HG02884 (cell line): ENCODE results near the gene TBC1D5.
"Not testable (repeated sequence)": the region's sequence is repeated elsewhere in the genome, so short reads cannot be mapped to it uniquely, and the experiment has no call there.

Experiments used
- ATAC-seq: cut with Tn5 transposase; IDR thresholded peaks from one replicate; pipeline ENCODE4 v1.9.1; 2021; ENCODE audit warnings: mild to moderate bottlenecking, moderate library complexity; ENCODE audit not compliant: unreplicated experiment

Gene TBC1D5

GRCh38 chr3:17153209-17153608 is 589.2 kb downstream of the TBC1D5 start:
- ATAC-seq = no peak

DNA sequence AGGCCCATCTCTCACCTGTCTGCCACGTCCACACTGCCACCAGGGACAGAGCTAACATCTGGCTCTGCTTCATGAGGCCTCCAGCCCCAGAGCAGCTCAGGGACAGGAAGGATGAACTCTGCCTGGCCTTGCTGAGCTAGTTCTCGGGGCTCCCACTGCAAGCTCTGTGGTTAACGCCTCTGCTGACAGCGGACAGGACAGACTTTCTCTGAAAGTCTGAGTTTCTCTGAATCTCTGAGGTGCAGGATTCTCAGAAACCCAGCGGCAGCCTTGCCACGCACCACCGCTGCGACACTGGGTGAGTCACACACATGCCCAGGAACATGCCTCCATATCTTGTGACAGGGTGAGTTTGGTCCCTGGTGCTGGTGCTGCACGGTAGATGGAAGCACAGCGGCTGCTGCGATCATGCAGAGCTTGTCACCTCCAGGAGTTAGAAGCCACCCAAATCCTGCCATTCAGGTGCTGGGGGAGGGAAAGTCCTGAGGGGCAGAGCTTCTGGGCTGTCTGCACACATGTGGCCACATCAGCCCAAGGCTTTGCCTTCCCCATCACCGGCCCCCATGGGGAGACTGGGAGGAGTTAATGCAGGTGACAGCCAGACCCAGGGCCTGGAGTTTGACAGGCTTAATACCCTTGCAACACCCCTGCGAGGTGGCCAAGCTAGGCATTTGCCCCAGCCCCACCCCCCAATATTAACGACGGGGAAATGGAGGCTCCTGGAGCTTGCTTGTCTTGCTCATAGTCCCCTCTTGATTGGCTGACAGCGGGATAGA is 590.6 kb downstream of the TBC1D5 start:
- peak; percentile 97 for ATAC-seq

DNA sequence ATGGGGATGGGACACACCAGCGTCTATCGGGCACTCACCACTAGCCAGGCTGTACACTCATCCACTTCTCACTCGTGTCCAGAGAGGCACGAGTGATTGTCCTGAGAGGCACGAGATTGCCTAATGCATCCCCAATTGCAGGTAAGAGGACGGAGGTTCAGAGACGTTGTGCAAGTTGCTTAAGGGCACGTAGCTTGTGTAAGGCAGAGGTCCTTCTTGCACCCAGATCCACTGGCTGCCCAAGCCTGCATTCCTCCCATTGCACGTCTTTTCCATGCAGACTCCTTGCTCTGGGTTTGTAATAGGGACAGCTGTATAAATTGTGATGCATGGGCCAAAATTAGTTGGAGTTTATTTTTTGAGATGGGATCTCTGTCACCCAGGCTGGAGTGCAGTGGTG is 593.4 kb downstream of the TBC1D5 start:
- no peak for ATAC-seq

GRCh38 chr3:17144665-17144993 is 597.8 kb downstream of the TBC1D5 start:
- ATAC-seq = peak; percentile 56

DNA sequence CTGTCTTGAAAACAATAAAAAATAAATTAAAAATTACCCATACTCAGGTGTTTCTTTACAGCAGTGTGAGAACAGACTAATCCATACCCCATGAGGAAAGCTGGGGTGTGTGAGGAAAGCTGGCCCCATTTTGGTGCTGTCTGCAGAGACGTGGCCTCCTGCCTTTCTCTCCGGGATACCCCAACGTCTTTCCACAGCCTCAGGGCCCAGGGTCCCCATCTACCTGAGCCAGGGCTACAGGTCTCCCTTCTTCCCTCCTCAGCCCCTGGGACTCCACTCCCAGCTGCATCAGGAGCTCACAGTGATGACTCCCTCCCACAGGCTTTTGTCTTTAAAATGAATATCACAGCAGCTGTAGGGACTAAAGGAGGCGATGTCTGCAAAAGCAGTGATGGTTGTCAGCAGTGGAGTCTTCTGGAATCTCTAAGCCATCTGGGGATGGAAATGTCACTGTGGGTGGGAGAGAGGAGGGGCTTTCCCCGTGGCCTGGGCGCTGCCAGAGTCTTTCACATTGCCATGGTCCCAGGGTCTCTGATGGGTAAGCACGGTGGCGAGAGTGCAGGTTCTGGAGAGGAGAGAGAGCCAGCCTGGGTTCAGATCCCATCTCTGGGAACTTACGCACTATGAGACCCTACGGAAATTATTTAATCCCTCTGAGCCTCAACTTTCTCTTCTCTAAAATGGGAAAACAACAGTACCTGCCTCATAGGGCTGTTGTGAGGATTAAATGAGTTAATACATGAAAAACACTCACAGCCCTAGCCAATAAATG is 598.4 kb downstream of the TBC1D5 start:
- no peak for ATAC-seq

GRCh38 chr3:17142516-17142915 is 599.9 kb downstream of the TBC1D5 start:
- no peak for ATAC-seq

GRCh38 chr3:17141699-17142098 is 600.7 kb downstream of the TBC1D5 start:
- ATAC-seq = no peak

- no peak for ATAC-seq
These were observed 601.5 kb downstream of the TBC1D5 start for GRCh38 chr3:17140670-17141505.

DNA sequence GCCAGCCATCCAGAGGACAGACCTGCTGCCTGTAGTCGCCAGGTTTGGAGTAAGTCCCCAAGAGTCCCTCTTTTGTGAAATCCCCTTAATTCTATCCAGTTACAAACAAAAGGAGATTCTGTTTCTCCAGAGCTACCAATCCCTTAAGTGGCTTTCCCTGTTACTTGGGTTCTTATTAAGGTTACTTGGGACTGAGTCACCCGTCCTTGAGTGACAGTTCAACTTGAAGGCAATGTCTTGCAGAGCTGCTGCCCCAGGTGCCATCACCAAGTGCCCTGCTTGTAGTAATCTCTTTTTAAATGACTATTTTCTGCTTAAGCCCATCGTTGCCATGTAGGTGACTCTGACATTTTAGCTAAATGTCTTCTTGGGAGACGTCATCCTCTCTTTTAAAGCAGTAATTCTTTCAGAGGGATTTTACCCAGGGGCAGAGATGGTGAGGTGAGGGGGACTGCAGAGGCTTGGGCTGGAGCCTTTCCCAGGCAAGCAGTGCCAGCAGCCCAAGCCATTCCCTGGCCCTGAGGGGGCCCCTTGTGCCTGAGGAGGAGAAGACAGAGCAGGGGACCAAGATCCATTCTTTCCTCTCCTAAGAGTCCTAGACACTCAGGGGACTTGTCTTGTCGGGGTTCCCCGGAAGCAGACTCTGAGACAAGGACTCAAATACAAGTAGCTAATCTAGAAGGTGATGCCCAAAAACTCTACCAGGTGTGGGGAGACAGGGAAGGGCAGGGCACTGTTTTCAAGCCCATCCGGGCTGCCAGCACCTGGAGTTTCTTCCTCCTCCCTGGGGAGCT is 604.0 kb downstream of the TBC1D5 start:
- no peak for ATAC-seq

GRCh38 chr3:17137321-17137826 is 605.1 kb downstream of the TBC1D5 start:
- ATAC-seq = no peak

DNA sequence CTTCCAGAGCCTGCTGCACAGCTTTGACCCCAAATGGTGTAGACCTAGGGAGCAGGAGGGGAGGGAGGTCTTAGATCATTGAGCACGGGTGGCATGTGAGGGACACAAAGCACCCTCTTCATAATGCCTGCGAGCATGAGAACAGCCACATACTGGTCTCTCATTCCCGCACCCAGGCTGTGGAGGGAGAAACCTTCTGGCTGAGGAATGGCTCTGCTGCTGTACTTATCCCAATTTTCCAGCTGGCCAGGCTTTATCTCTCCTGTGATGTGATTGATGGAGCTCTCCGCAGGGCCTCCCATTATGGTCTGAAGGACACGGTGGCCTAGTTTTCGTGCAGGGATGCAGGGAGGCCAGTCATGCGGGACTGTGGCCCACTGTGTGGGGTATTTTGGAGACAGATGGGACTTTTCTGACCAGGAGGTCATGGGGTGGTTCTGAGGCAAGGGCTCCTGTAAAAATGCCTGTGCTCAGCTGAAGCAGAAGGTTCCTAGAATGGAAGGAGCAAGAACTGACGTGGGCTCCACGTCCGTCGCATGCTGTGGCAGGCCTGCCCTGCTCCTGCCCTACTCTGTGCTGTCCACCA is 606.2 kb downstream of the TBC1D5 start:
- ATAC-seq = no peak

- no peak for ATAC-seq
These were observed 606.7 kb downstream of the TBC1D5 start for GRCh38 chr3:17135696-17136095.

GRCh38 chr3:17133632-17134545 is 608.5 kb downstream of the TBC1D5 start:
- ATAC-seq = no peak

DNA sequence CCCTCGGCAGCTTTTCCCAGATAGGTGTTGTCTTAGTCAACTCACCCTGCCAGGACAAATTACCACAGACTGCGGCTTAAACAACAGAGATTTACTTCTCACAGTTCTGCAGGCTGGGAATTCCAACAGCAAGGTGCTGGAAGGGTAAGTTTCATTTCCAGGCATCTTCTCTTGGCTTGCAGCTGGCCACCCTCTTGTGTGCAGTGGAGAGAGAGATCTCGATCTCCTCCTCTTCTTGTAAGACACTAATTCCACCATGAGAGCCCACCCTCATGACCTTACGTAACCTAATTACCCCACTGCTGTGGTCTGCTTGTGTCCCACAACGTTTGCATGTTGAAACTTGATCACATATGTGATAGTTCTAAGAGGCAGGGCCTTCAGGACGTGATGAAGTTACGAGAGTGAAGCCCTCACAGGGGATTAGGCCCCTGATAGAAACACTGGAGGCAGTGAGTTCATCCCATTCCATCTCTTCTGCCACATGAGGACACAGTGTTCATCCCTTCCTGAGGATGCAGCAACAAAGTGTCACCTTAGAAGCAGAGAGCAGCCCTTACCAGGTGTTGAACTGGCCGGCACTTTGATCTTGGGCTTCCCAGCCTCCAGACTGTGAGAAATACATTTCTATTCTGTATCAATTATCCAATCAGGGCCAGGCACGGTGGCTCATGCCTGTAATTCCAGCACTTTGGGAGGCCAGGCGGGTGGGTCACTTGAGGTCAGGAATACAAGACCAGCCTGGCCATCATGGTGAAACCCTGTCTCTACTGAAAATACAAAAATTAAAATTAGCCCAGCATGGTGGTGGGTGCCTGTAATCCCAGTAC is 609.9 kb downstream of the TBC1D5 start:
- no peak for ATAC-seq

GRCh38 chr3:17130956-17131355 is 611.5 kb downstream of the TBC1D5 start:
- no peak for ATAC-seq

GRCh38 chr3:17129556-17129955 is 612.9 kb downstream of the TBC1D5 start:
- ATAC-seq = no peak

GRCh38 chr3:17128671-17129070 is 613.8 kb downstream of the TBC1D5 start:
- not testable (repeated sequence) for ATAC-seq

DNA sequence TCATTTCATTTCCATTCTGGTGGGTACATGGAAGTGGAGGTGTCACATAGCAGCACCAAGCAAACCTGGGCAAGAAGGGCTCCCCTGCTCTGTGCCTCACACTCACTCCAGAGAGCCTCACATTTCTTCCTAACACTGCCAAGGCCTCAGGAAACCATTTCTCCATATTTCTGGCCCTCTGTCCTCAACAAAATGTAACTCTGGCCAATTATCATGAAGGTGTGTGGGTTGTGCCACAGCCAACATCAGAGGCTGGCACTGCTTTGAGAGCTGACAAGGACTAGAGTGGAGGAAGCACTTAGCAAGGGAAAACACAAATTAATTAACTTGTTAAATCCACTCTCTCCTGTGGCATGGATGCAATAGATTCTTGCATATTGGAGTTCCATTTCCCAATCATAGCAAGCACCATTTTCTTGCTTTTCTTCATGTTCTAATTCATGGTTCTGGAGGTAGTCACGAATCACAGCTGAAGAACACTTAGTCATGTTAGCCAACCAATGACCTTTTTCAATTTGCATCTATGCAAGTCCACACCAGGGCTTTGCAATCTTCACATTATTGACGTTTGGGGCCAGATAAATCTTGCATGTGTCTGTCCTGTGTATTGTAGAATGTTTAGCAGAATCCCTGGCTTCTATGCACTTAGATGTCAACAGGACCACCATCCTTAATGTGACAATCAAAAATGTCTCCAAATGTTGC is 616.5 kb downstream of the TBC1D5 start:
- no peak for ATAC-seq
